ENCODE data around the gene SIVA1.
A peak's percentile ranks its signal among the peaks of the same experiment; 100 is the strongest.

The SIVA1 gene

GRCh38 chr14:104723651-104724406, 29.1 kb upstream of the SIVA1 start, which contains the start of gene ADSS1:
Gene ADSS1 (plus strand): TSS chr14:104724229. CDS start chr14:104724271, 42 bp downstream.
- ATAC-seq = peak; percentile 72
- TF ChIP-seq TSHZ2 (CRISPR knock-in tag; IDR thresholded peaks at IDR 0.05) (no peak), ZFP3 (CRISPR knock-in tag; IDR thresholded peaks at IDR 0.05) (no peak), ZNF565 (CRISPR knock-in tag; conservative IDR thresholded peaks at IDR 0.05; ENCODE audit: low read depth) (no peak), ZFP30 (CRISPR knock-in tag; IDR thresholded peaks at IDR 0.05) (no peak), ZNF8 (CRISPR knock-in tag; IDR thresholded peaks at IDR 0.05) (no peak)

GRCh38 chr14:104724407-104724980, 28.5 kb upstream of the SIVA1 start:
- TF ChIP-seq CSRNP3 (CRISPR knock-in tag; IDR thresholded peaks at IDR 0.05) (no peak), PPARA (CRISPR knock-in tag; IDR thresholded peaks at IDR 0.05; ENCODE audit: borderline replicate concordance) (no peak), RARB (CRISPR knock-in tag; IDR thresholded peaks at IDR 0.05) (no peak), ZFP3 (CRISPR knock-in tag; IDR thresholded peaks at IDR 0.05) (no peak), GLIS3 (CRISPR knock-in tag; IDR thresholded peaks at IDR 0.05) (no peak), POU6F1 (CRISPR knock-in tag; IDR thresholded peaks at IDR 0.05; ENCODE audit: borderline replicate concordance, low read depth) (no peak), PATZ1 (CRISPR knock-in tag; IDR thresholded peaks at IDR 0.05; ENCODE audit: borderline replicate concordance) (no peak), CREB5 (CRISPR knock-in tag; IDR thresholded peaks at IDR 0.05; ENCODE audit: low read depth) (no peak), TOX (CRISPR knock-in tag; IDR thresholded peaks at IDR 0.05; ENCODE audit: borderline replicate concordance) (no peak), ZNF70 (CRISPR knock-in tag; IDR thresholded peaks at IDR 0.05) (no peak), SNAI2 (CRISPR knock-in tag; IDR thresholded peaks at IDR 0.05) (no peak)

GRCh38 chr14:104724981-104725771, 27.8 kb upstream of the SIVA1 start:
- peak; percentile 48 for ATAC-seq

More at GRCh38 chr14:104724407-104724980, 28.5 kb upstream of the SIVA1 start:
- ATAC-seq = peak; percentile 9

More at GRCh38 chr14:104724981-104725771, 27.8 kb upstream of the SIVA1 start:
- TF ChIP-seq PPARA (CRISPR knock-in tag; IDR thresholded peaks at IDR 0.05; ENCODE audit: borderline replicate concordance) (no peak), ZFP30 (CRISPR knock-in tag; IDR thresholded peaks at IDR 0.05) (no peak), CSRNP3 (CRISPR knock-in tag; IDR thresholded peaks at IDR 0.05) (no peak)

Data from SK-N-SH treated with all-trans-retinoic acid at 6 μM for 48 hours (cell line).